K562 (cell line): ENCODE measurements around the gene LIF. TPM values are rescaled to one million over a fixed set of nuclear protein-coding genes. Genes with fewer than 3 reads are reported as not detected.

Source experiments
- HNRNPK ChIP-seq: fragments of 200-400 bp; formaldehyde crosslinking; IDR thresholded peaks from one replicate; pipeline ENCODE4 v1.6.1; 2018; ENCODE audit warnings: mild to moderate bottlenecking, low read depth, low read length; ENCODE audit not compliant: poor library complexity, severe bottlenecking
- JUND ChIP-seq, 2 experiments: IDR thresholded peaks; 2 replicates in 1 of 2; 3 replicates in 1 of 2; pipeline ENCODE4 v1.6.1; 2011; ENCODE audit warnings: borderline replicate concordance in 2 of 2, low read depth in 2 of 2, low read length in 2 of 2, improper control_type of control experiment in 1 of 2, missing biosample characterization in 1 of 2, missing genetic modification characterization in 1 of 2, missing genetic modification reagents in 1 of 2
- KDM2B ChIP-seq: fragments of 250-450 bp; sonication (Bioruptor Pico); IDR thresholded peaks from 2 replicates; pipeline ENCODE4 v1.8.0; 2021; ENCODE audit warnings: mild to moderate bottlenecking, moderate library complexity
- LARP7 ChIP-seq: fragments of 450-650 bp; IDR thresholded peaks from 2 replicates; pipeline ENCODE4 v1.6.1; 2016
- LEF1 ChIP-seq: fragments of 450-650 bp; IDR thresholded peaks from 2 replicates; pipeline ENCODE4 v1.6.1; 2016; ENCODE audit warnings: mild to moderate bottlenecking
- RBM15 ChIP-seq: fragments of 200-400 bp; formaldehyde crosslinking; IDR thresholded peaks from 2 replicates; pipeline ENCODE4 v1.6.1; 2018; ENCODE audit warnings: mild to moderate bottlenecking, low read length, moderate library complexity; ENCODE audit not compliant: insufficient read depth
- RREB1 ChIP-seq: fragments of 250-450 bp; sonication (Bioruptor Pico); IDR thresholded peaks from 2 replicates; pipeline ENCODE4 v1.4.0; 2020
- SETDB1 ChIP-seq: IDR thresholded peaks from one replicate; pipeline ENCODE4 v1.6.1; 2012; ENCODE audit warnings: low read length, control low read depth, inconsistent platforms
- XRCC5 ChIP-seq: fragments of 200-400 bp; formaldehyde crosslinking; IDR thresholded peaks from 2 replicates; pipeline ENCODE4 v1.6.1; 2017; ENCODE audit warnings: low read depth, mild to moderate bottlenecking, low read length
- ZNF140 ChIP-seq: fragments of 250-450 bp; sonication (Bioruptor Pico); IDR thresholded peaks from 2 replicates; pipeline ENCODE4 v1.8.0; 2021; ENCODE audit warnings: moderate library complexity, mild to moderate bottlenecking, inconsistent platforms
- ZNF165 ChIP-seq: fragments of 250-450 bp; sonication (Bioruptor Pico); IDR thresholded peaks from 2 replicates; pipeline ENCODE4 v1.4.0; 2020; ENCODE audit warnings: borderline replicate concordance
- ZNF175 ChIP-seq: fragments of 200-800 bp; sonication (Bioruptor generic); IDR thresholded peaks from 2 replicates; pipeline ENCODE4 v1.6.1; 2016; ENCODE audit warnings: low read depth, mild to moderate bottlenecking, missing genetic modification characterization, missing compliant biosample characterization
- ZNF274 ChIP-seq: IDR thresholded peaks from 2 replicates; pipeline ENCODE4 v1.6.1; 2011; ENCODE audit warnings: low read depth, mild to moderate bottlenecking, low read length, moderate library complexity, borderline replicate concordance
- ZNF507 ChIP-seq: conservative IDR thresholded peaks from 2 replicates; pipeline ENCODE4 v1.6.1; 2017; ENCODE audit warnings: missing genetic modification characterization, missing compliant biosample characterization
- ZNF785 ChIP-seq: fragments of 250-450 bp; sonication (Bioruptor Pico); IDR thresholded peaks from 2 replicates; pipeline ENCODE4 v1.4.0; 2020; ENCODE audit warnings: mild to moderate bottlenecking
- polyA plus RNA-seq, 8 experiments: library from polyadenylated mRNA; depleted of rRNA in 4 of 8; stranded (reverse) in 5 of 8; unstranded in 3 of 8; fragments of >200 nt; fragmentation: Nextera tagmentation in 2 of 8; fragmentation: Illumina TruSeq in 1 of 8; extraction: Ambion mirVana in 2 of 8; extraction: Trizol in 1 of 8; gene quantifications; 2 replicates each; pipeline versions ENCODE4 v1.2.1 to v1.2.3, GENCODE V29; 2011 to 2014; ENCODE audit warnings: inconsistent platforms in 1 of 8, missing spikeins in 1 of 8
- total RNA-seq, 7 experiments: library from RNA; depleted of rRNA in 6 of 7; stranded (reverse); fragments of >200 nt in 6 of 7; fragmentation: Illumina TruSeq in 2 of 7; extraction: Trizol in 2 of 7; gene quantifications; 2 replicates each; pipeline versions ENCODE4 v1.2.1 to v1.2.3, GENCODE V29; 2011 to 2021; ENCODE audit warnings: low replicate concordance in 1 of 7
- TF ChIP-seq, protein P1 (sequence below), 2 experiments: fragments of 450-650 bp in 1 of 2; sonication (generic) in 1 of 2; formaldehyde crosslinking; conservative IDR thresholded peaks; 2 replicates each; pipeline versions ENCODE4 v1.4.0 to v1.8.1; 2020 to 2022; ENCODE audit warnings: mild to moderate bottlenecking in 1 of 2, missing genetic modification reagents in 1 of 2
- TF ChIP-seq, protein P2 (sequence below): IDR thresholded peaks from 2 replicates; pipeline ENCODE4 v1.6.1; 2014; ENCODE audit warnings: antibody characterized with exemption

The LIF gene
- total and polyA plus RNA-seq, 9 of the 15 experiments (the other 6 are each of a cell fraction or from before 2014, with no cell fraction given), result 0.05 to 0.39 (median 0.18) TPM; not detected in 3

- TF ChIP-seq RREB1 (CRISPR knock-in tag), result no peak
- peak; percentile 22; the same call in 1 of the 2 replicates for TF ChIP-seq LEF1
- no peak for TF ChIP-seq KDM2B (CRISPR knock-in tag)
- TF ChIP-seq ZNF274, result no peak
- no peak for TF ChIP-seq LARP7
- TF ChIP-seq, protein P1, sequence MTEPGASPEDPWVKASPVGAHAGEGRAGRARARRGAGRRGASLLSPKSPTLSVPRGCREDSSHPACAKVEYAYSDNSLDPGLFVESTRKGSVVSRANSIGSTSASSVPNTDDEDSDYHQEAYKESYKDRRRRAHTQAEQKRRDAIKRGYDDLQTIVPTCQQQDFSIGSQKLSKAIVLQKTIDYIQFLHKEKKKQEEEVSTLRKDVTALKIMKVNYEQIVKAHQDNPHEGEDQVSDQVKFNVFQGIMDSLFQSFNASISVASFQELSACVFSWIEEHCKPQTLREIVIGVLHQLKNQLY (CRISPR knock-in tag; conservative IDR thresholded peaks at IDR 0.05), result no peak
- TF ChIP-seq ZNF165, result no peak
- peak; percentile 14; the same call in 1 of the 2 replicates for TF ChIP-seq JUND (IDR thresholded peaks at IDR 0.05; ENCODE audit: borderline replicate concordance, low read depth, low read length)
- TF ChIP-seq JUND (tag; IDR thresholded peaks at IDR 0.05; ENCODE audit: borderline replicate concordance, low read depth, low read length), result peak; percentile 43; the same call in 2 of the 3 replicates
- no peak for TF ChIP-seq ZNF140 (CRISPR knock-in tag)
- no peak for TF ChIP-seq ZNF785 (CRISPR knock-in tag)
- TF ChIP-seq HNRNPK, result no peak
- TF ChIP-seq SETDB1, result no peak
- TF ChIP-seq, protein P2, sequence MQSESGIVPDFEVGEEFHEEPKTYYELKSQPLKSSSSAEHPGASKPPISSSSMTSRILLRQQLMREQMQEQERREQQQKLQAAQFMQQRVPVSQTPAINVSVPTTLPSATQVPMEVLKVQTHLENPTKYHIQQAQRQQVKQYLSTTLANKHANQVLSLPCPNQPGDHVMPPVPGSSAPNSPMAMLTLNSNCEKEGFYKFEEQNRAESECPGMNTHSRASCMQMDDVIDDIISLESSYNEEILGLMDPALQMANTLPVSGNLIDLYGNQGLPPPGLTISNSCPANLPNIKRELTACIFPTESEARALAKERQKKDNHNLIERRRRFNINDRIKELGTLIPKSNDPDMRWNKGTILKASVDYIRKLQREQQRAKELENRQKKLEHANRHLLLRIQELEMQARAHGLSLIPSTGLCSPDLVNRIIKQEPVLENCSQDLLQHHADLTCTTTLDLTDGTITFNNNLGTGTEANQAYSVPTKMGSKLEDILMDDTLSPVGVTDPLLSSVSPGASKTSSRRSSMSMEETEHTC, result no peak
- no peak for TF ChIP-seq RBM15
- TF ChIP-seq XRCC5, result no peak
- TF ChIP-seq ZNF507 (tag), result no peak
- TF ChIP-seq ZNF175 (CRISPR knock-in tag), result no peak; the same call in 1 of the 2 replicates
These were observed 50.2 kb downstream of the LIF start (continued) for GRCh38 chr22:30196141-30196879.
